DMS 273 (cell line): ENCODE measurements around the gene AOAH.
A peak's percentile ranks its signal among the peaks of the same experiment; 100 is the strongest.

Experiments
- DNase-seq: peaks from one replicate; lab custom pipeline; 2025; ENCODE audit not compliant: unreplicated experiment; lab: John Stamatoyannopoulos, UW

AOAH gene

GRCh38 chr7:36638140-36638539, 86.2 kb downstream of the AOAH start:
- DNase-seq, result peak; percentile 49

- DNase-seq, result no peak
Measured at GRCh38 chr7:36637417-36637816, 86.9 kb downstream of the AOAH start.

GRCh38 chr7:36636126-36636525, 88.2 kb downstream of the AOAH start:
- no peak for DNase-seq

- no peak for DNase-seq
Measured at GRCh38 chr7:36635091-36635490, 89.2 kb downstream of the AOAH start.

DNA sequence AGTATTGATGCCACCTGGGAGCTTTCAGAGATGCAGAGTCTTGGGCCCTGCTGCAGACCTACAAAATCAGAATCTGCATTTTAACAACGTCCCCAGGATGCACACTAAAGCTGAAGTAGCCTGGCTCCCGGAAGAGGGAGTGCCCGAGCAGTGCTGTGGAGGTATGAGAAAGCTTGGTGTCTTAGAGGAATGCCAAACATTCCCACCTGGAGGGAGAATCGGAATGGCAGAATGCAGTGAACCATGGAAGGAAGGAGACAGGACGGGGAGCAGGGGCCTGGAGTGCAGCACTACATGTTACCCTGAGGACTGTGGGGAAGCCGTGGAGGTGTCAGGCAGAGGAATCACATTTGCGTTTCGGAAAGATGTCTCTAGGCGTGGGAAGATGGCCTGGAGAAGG, 90.9 kb downstream of the AOAH start:
- DNase-seq, result no peak

GRCh38 chr7:36630112-36630650, 94.1 kb downstream of the AOAH start:
- peak; percentile 66 for DNase-seq

- no peak for DNase-seq
Measured at GRCh38 chr7:36629351-36629750, 94.9 kb downstream of the AOAH start.

DNA sequence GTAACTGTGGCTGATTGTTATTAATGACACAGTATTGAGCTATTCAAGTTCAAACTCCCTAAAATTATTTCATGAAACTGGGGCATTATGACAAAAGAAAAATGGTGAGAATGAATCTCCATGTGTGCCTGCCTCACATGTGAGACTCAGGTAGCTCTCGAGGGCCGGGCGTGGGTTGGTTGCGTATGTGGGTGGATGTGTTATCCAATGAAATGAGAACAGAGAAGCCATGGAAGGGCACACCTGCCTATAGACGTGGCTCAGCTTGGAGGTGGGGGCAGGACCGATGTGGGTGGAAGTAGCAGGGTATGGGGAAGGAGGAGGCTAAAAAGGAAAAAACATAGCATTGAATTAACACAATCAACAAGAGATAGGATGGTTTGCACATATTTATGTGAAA, 96.5 kb downstream of the AOAH start:
- no peak for DNase-seq

- no peak for DNase-seq
Measured at GRCh38 chr7:36626111-36626510, 98.2 kb downstream of the AOAH start.

GRCh38 chr7:36625247-36625646, 99.0 kb downstream of the AOAH start:
- no peak for DNase-seq

DNA sequence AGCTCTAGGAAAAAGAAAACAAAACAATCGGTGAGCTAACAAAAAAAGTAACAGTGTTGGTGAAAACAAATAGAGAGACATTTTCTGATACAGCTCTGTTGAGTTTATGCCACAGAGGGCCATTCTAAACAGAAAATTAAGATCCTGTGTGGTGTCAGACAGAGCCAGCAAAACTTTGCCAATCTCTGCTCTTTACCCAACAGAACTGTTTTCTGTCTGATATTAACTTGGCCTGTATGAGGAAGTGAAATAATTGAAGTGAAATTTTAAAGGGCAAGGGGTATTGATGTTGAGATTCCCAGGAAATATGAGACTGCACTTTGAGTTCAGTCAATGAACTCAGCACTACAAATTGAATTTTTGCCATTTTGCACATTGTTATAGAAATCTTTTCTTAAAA, 101.0 kb downstream of the AOAH start:
- no peak for DNase-seq

- DNase-seq, result no peak
Measured at GRCh38 chr7:36621396-36621795, 102.9 kb downstream of the AOAH start.

DNA sequence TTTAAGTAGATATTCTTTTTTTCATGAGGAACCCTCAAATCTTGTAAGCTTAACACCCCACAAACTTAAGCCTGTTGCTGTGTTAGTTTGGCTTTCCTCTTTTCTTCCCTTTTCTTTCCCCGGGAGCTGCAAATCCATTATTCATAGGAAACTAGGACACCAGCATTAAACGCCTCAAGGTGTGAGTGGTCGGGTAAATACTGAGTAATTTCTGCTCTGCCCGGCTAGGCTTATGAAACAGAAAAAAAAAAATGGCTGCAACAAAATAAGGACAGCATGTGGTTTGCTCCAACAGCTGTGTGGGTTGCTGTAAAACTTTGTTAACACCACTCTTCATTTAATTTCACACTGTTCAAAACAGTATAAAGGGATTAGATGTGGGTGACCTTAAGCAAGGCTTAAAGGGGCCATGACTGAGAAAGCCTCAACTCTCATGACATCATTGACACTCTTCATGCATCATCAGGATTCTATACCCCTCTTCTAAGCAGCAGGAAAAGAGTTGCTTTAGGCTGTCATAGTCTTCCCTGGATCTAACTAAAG, 104.1 kb downstream of the AOAH start:
- peak; percentile 14 for DNase-seq

DNA sequence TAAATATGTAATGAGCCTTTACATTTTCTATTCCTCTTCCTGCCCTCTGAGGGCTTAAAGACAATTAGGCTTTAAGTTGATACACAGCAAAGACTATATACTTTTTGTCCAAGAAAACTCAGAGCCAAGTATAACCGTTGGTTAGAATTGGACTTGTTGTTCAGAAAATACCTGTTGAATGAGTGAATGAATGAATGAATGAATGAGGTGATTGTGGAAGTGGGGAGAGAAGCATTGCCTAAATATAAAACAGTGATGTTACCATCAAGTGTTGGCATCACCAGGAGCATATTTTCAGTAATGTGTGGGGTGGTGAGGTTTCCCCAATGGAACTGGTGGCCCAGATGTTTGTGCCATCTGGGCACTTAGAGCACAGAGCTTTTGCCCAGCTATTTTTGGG, 106.9 kb downstream of the AOAH start:
- DNase-seq, result peak; percentile 87

DNA sequence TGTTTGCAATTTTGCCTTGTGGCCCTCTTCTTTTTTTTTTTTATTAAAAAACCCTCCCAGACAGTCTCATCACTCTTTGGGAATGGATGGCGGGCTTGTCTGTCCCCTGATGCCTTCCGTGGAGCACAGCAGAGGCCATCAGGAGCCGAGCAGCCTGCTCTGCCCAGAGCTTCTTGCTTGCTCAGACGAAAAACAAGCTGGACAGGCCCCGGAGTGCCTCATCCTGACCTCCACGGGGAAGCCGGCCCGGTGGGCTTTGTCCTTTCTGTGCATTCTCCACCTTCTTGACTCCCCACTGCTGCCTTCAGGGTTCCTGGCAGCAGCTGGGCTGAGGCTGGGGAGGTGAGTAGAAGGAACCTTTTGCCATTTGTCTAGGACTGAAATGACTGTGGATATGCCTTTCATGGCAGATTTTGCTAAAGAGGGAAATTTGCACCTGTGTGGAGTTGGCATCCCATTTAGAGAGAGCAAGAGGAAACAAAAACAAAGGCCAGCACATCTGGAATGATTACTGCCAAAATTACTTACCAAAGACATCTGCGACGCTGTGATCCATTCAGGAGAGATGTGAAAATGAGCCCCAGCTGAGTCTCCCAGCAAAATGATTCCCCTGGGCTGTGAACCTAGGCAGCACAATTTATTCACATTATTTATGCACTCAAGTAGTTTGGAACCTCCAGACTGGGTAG, 108.3 kb downstream of the AOAH start:
- no peak for DNase-seq

- peak; percentile 31 for DNase-seq
Measured at GRCh38 chr7:36614959-36615358, 109.3 kb downstream of the AOAH start.

- DNase-seq, result no peak
Measured at GRCh38 chr7:36613031-36613614, 111.2 kb downstream of the AOAH start.

DNA sequence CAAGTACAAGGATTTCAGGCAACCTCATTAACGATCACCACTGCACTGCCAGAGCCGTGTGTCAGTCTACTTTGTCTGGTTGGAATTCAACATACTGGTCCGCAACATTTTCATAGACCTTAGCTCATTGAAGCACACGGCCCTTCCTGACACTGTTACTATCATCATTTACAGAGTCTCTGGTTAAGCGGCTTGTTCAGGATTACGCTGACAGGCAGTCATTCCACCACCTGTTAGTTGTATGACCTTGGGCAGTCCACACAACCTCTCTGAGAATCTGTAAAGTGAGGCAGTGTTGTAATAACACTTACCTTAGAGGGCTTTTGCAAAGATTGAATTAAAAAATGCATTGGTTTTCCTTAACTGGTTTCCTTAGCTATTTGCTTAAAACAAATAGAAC, 112.6 kb downstream of the AOAH start:
- no peak for DNase-seq

DNA sequence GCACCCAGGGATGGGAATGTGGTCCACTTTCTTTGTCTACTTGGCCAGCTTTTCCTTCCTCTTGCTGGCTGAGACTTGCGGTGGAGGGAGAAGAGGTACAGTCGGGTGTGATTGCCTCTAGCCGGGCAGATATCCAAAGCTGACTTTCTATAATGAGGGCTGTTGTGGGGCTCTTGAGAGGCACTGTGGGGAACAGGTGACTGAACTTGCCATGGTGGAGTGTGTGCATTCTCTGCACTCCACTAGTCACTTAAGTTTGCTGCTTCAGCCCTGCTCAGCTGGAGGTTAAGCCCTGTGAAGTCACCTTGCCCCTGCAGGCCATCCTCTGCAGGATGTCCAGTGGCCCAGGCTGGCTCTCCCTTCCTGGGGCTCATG, 116.6 kb downstream of the AOAH start:
- DNase-seq, result no peak

DNA sequence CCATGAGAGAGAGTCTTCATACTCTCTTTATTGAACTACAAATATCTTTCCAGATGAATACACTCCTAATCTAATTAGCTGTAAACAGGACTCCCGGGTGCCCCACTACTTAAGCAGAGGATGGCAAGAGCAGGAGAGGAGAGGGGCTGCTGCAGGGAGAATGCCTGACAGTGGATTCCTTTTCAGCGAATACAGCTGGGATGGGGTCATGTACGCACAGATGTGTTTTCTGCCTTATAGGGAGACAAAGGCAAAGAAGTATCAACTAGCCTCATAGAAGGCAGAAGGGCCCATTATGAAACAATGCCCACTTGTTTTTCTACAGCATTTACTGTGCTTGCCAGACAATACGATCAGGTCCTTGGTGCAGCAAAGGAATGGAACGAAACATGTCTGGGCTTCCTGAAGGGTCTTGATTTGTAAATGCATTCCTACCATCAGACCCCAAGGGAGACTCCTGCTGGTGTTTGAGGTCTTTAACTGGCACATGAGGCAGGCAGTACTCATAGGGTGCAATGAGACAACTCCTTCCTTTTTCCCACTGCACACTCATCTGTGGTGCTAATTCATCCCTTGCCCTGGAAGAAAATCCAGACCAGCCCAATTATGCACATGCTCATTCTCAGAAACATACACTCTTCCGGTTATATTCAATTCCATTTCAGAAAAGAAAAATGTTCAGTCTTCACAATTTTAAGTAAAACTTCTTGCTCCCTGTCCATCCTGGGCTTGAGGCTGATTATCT, 117.1 kb downstream of the AOAH start:
- DNase-seq, result no peak

DNA sequence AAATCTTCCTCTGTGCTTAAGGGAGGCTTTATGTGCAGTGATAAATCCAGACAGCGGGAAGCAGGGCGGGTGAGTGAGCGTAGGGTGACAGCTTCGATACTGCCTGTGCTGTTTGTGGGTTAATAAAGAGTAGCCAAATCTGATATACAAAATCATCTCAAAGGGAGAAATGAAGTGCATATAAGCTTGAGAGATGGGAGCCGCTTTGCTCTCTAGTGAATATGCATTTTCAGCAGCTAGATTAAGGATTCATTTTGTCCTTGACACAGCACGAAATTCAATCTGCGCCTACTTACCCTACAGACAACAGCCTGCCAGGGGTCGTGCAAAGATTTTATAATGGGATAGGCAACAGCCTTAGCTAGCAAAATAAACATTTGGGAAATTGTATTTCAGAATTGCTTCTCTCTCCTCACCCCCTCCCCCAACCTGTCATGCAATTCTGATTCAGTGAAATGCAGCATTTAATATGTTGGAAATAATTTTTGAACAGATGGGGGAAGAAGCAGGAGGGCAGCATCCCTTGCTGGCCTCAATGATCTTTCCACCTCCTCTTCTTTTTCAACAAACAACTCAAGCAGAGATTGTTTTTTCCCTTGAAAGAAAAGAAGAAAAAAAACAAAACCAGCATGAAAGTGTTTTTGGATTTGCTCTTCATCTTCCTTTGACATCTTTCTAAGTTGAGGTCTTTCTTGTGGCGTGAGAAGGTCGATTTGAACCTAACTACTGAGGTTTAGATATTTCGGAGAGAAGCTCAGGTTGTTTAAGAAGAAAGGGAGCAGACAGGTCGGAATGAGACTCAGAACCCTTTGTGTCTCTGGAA, 117.9 kb downstream of the AOAH start:
- DNase-seq, result peak; percentile 51
